Amygdala (tissue), 56 donors: ENCODE measurements around the gene CORO6.

Experiments used
- DNase-seq, 56 donors: peaks; one replicate each; lab custom pipeline; 2025; lab: John Stamatoyannopoulos, UW

Gene CORO6

DNA sequence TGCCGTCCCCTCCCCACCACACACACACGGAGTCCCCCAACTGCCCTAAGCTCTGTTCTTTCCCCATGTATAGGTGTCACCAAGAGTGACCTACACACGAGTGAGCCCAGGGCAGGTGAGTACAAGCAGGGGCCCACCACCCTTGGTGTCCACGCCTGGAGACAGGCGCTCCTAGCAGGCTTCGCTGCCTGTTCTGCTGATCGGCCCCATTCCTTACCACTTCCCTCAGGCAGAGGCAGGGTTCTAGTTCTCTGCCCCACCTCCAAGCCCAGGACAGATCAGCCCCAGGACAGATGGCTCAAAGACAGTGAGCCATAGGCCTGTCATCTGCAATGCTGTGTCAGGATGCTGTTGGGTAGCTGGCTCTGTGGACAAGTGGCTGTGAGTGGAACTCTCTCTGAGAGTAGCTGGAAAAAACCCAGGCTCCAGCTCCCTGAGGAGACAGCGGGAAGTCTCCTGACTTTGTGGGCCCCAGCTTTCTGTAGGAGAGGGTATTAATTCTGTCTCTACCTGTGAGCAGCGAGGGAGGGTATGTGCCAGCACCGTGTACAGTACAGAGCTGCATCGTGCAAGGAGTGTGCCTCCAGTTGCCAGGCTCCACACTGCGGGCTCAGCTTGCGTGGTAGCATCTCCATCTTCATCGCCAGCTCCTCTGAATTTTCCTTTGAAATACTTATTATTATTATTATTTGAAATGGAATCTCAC, 53.3 kb downstream of the CORO6 start:
- no peak for DNase-seq

DNA sequence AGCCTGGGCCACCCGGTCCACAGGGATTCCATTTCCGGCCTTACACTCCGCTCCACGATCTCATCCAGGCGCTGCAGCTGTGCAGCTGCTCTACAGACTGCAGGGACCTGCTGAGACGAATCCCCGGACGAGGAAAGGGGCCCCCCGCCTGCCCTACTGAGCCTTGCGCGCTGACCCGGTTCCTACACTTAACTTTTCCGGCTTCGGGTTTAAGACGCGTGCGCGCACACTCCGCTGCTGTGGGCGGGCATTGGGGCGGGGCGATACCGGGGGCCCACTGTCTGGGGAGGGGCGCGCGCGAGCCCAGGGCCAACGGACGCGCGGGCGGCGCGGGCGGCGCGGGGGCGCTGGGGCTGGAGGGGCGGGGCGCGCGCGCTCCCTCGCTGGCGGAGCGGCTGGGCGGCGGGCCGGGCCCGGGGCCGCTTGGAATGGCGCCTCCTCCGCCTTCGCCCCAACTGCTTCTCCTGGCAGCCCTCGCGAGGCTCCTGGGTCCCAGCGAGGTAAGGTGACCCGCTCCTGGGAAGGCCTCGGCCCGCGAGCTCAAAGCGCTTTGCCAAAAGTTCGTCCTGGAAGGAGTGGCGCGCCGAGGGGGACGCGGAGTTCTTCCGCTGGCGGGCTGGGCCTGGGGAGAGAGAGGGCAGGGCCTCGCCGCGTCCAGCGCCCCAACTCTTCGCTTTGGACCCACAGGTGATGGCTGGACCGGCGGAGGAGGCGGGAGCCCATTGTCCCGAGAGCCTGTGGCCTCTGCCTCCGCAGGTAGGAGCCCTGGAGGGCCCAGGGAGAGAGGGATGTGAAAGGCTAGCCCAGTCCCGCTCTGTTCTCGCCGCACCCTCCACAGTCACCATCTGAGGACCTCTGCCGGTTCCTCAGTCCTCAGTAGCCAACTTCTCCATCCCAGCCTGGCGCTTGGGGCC, 54.1 kb downstream of the CORO6 start, which contains the start of gene TP53I13:
Gene TP53I13, plus strand, starts transcription at position 371 of the 914 bp plus-strand sequence. Its CDS starts 58 bp downstream, at position 429.
- DNase-seq = peak in 43 of 56 donors; percentile 35 to 85 (median 69)

DNA sequence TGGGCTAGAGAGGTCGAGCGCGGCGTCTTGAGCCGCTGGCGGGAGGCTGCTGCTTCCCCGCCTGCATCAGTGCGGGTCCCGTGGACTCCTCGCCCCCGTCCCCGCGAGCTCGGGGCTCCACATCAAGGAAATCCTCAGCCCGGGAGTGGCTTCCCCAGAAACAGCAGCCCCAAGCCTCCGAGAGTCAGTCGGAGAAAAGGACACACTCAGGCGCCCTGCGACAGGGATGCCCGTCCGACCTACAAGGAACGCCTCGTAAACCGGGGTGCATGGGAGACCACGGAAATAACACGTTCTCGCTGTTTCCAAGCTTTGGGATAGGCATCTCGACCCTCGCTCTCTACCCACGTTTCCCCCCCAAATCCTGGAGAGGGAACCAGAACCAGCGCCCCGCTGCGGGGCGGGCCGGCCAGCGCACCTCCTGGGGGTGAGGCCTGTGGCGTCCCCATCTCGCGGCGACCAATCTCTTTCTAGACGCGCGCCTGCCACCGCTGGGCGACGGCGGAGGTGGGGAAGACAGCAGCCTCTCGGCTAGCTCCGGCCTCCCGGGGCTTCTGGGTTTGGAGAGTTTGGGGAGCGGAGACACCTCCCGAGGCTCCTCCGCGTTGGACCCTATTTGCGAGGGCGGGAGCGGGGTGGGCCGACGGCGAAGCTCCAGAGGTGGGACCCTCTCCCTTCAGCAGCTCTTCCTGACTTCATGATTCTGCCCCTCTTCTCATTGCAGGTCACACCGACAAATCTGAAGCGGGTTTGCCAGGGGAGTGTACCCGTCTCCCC, 55.0 kb downstream of the CORO6 start:
- DNase-seq = peak in 12 of 56 donors; percentile 34 to 62 (median 52)

DNA sequence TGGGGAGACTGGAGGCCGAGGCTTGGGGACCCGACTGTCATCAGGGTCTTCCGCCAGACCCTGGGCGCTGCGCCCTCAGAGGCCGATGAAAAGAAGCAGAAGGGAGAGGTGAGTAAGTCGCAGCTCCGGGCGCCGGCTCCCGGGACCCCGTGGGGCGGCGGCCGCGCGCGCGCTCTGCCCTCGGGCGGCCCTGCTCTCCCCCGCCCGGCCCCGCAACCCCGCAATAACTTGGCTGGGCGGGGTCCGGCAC, 55.5 kb downstream of the CORO6 start:
- no peak for DNase-seq

DNA sequence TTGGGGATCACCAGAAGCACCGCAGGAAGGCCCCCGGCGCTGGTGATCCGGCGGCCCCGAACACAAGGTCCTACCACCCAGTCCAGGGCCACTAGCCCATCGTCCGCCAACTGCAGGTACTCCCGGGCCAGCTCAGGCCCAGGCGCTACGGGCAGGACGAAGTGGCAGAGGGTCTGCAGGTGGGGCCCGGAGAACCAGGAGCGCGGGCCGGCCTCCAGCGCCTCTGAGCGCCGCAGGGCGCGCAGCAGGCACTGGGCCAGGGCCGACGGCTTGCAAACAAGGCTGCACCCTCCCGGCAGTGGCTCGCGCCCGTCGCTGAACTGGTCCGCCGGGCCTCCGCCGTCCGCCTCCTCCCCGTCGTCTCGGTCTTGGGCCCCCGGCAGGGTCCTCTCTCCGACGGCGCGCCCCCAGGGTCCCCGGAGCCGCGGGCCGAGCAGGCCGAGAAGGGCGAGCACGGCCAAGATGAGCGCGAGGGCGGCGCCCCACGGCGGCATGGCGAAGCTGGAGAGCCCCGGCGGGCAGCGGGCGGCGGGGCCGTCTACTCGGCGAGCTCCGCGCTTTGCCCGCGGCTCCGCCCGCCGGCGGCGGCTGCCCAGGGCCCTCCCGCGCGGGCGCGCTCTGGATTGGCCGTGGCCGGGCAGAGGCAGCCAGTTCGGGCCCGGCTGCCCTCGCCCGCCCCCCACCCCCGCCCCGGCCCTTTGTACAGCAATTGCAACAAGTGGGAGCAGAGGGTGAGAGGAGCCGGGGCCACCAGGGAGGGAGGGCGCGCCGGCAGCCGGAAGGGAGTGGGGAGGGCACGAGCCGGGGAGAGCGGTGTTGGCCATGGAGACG, 56.0 kb downstream of the CORO6 start, which contains the start of gene ABHD15:
Gene ABHD15, minus strand, starts transcription at position 565 of the 831 bp plus-strand sequence. Its CDS starts 71 bp downstream, at position 494.
- DNase-seq = peak in 31 of 56 donors; percentile 29 to 76 (median 56)

DNA sequence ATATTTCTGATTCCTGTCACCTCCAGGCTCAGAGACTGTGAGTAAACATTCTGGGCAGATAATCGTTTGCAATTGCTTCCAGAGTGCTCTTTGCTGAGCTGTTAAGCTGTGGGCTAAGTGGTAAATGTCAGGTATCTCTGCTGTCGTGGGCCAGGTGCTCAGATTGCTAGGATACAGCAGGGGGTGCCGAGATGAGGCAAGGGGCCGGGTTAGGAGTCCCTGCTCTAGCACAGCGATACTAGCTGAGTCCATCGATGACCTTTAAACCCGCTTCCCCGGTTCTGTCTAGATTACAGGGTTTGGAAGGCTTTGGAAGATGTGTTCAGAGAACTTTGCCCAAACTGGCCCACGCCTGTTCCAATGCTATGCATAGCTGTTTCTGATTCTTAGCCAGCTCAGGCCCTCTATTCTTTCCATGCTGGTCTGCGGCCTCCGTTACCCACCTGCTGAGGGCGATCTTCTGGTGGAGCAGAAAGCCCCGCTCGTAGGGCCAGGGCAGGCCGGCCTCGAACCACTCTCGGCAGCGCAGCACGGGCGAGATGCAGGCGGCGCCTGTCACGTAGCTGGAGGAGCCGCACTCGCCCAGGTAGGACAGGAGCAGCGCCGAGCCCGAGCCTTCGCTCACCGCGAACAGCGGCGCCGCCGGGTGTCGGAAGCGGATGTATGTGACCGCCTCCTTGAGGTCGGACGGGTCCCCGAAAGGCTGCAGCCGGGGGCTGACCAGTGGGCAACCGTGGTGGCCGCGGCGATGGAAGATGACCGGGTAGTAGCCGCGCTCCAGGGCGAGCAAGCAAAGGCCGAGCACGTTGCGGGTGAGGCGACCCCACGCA, 56.9 kb downstream of the CORO6 start:
- no peak for DNase-seq
